HG03066 (cell line): ENCODE results near the gene MCF2L2.

ENCODE experiments used
- ATAC-seq: cut with Tn5 transposase; IDR thresholded peaks from one replicate; pipeline ENCODE4 v1.9.1; 2021; ENCODE audit warnings: low read depth; ENCODE audit not compliant: unreplicated experiment

MCF2L2 gene

GRCh38 chr3:183299976-183300375, 128.4 kb downstream of the MCF2L2 start:
- no peak for ATAC-seq

- ATAC-seq, result no peak
These were observed 129.7 kb downstream of the MCF2L2 start for GRCh38 chr3:183298701-183299153.

GRCh38 chr3:183296944-183297343, 131.5 kb downstream of the MCF2L2 start:
- ATAC-seq, result no peak

GRCh38 chr3:183295211-183295610, 133.2 kb downstream of the MCF2L2 start:
- no peak for ATAC-seq

- no peak for ATAC-seq
These were observed 134.5 kb downstream of the MCF2L2 start for GRCh38 chr3:183293966-183294365.

GRCh38 chr3:183291497-183292031, 136.9 kb downstream of the MCF2L2 start:
- ATAC-seq, result no peak

- ATAC-seq, result no peak
These were observed 138.2 kb downstream of the MCF2L2 start for GRCh38 chr3:183290216-183290615.

- ATAC-seq, result no peak
These were observed 140.3 kb downstream of the MCF2L2 start for GRCh38 chr3:183288117-183288516.

- ATAC-seq, result no peak
These were observed 141.0 kb downstream of the MCF2L2 start for GRCh38 chr3:183287301-183287971.

- peak; percentile 98 for ATAC-seq
These were observed 142.5 kb downstream of the MCF2L2 start for GRCh38 chr3:183285828-183286457.

- no peak for ATAC-seq
These were observed 143.1 kb downstream of the MCF2L2 start for GRCh38 chr3:183285318-183285717.

- ATAC-seq, result no peak
These were observed 143.8 kb downstream of the MCF2L2 start for GRCh38 chr3:183284570-183284969.

GRCh38 chr3:183283886-183284285, 144.5 kb downstream of the MCF2L2 start:
- no peak for ATAC-seq

- no peak for ATAC-seq
These were observed 147.2 kb downstream of the MCF2L2 start for GRCh38 chr3:183281126-183281797.

- ATAC-seq, result no peak
These were observed 149.0 kb downstream of the MCF2L2 start for GRCh38 chr3:183279371-183279770.

- no peak for ATAC-seq
These were observed 149.8 kb downstream of the MCF2L2 start for GRCh38 chr3:183278479-183279088.

GRCh38 chr3:183277260-183277659, 151.2 kb downstream of the MCF2L2 start:
- ATAC-seq, result no peak

GRCh38 chr3:183275937-183276336, 152.5 kb downstream of the MCF2L2 start:
- ATAC-seq, result no peak

GRCh38 chr3:183275418-183275817, 153.0 kb downstream of the MCF2L2 start:
- no peak for ATAC-seq

- no peak for ATAC-seq
These were observed 153.8 kb downstream of the MCF2L2 start for GRCh38 chr3:183274609-183275008.

- no peak for ATAC-seq
These were observed 155.6 kb downstream of the MCF2L2 start for GRCh38 chr3:183272791-183273190.
